SW480 (cell line): Measurements from ENCODE around the gene FBXW8.
"Not testable (repeated sequence)": the region's sequence is repeated elsewhere in the genome, so short reads cannot be mapped to it uniquely, and the experiment has no call there.

Source experiments
- DNase-seq: peaks from one replicate; pipeline ENCODE4 v3.0.0-alpha.2; 2016; ENCODE audit warnings: low spot score

FBXW8 gene

DNA sequence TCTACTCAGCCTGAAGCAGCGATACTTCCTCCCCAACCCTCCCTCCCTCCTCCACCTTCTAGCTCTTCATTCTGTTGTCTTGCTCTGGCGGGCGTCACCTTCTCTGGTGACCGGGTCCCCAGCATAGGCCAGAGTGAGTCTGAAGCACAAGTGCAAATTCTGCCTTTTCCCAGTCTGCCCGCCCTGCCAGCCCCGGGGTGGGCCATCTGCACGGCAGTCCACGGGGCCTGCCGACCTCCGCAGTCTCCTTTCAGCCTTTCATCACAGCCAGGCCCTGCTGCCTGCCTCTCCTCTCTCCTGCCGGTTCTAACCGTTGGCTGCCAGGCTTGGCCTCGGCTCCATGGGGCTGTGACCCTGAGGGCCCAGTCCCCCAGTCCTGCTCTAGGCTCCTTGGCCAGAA lies 129.7 kb downstream of the FBXW8 start:
- DNase-seq: no peak

DNA sequence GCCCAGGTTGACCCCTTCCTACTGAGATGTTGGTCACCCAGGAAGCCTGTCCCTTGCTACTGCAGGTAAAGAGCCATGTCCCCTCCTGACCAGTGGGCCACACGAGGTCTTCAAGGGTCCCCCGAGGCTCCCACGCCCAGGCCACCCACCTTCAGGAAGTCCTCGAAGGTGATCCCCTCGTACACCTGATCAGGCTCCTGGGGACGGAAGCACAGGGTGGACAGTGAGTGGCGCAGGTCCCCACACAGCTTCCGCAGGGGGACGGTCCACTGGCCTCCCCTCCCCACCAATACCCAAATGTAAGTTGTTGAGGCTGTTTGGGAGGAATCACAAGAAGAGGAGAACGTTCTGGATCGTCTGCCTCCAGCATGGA lies 131.0 kb downstream of the FBXW8 start:
- DNase-seq: no peak

DNA sequence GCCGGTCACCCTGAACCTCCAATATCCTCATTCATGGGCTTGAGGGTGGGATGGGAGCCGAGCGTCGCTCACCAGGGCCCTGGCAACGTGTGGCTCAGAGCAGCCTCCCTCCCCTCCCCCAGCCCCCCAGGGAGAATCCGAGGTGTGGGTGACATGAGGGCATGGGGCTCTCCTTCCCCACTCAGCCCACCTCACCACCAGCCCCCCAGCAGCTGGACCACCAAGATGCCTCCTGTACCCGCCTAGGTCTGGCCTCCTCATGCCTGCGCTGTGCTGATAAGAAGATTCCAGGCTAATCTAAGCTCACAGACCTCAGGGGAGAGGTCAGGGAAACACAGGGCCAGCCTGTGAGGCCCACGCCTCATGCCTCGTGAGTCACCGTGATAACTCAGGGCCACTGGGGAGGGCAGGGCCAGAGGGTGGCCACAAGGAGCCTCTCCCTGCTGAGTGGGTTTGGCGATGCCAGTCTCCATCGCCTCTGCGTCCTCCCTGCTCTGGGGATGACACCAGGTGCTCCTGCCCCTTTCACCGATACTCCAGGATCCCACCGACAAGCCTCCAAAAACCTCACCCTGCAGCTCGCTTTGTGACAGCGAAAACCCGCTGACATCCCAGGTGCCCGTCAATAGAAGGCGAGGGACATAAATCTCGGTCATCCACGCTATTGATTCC lies 131.6 kb downstream of the FBXW8 start:
- no peak for DNase-seq

DNA sequence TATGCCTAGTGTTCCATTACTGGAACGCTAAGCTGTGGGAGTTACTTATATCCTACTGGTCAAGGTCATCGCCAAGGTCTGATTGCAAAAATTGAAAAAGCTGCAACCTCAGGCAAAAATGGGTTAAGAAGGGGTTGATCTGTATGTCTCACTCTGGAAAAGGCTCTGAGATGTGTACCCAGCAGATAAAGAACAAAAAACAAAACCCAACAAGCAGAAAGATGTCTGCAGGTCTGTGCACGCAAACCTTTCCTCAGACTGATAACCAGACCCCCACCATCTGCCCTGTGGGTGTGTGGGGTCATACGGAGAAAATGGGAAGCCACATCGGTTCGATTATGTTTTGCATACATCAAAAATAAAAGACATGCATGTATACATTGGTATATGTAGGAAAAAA lies 132.1 kb downstream of the FBXW8 start:
- DNase-seq: no peak

DNA sequence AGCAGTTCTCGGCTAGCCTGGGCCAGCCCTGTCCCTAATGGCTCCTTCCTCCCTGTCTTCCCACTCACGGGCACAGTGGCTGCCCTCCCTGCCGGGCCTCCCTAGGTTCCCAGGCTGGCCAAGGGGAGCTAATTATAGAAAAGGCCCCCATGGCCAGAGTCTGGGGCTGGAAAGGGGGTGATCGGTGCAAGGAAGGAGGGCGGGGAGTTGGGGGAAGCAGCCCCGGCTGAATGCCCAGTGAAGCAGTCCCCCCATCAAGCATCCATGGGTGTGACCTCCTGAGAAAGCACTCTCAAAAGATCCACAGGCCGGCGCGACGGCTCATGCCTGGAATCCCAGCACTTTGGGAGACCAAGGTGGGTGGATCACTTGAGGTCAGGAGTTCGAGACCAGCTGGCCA lies 133.6 kb downstream of the FBXW8 start:
- DNase-seq: no peak

DNA sequence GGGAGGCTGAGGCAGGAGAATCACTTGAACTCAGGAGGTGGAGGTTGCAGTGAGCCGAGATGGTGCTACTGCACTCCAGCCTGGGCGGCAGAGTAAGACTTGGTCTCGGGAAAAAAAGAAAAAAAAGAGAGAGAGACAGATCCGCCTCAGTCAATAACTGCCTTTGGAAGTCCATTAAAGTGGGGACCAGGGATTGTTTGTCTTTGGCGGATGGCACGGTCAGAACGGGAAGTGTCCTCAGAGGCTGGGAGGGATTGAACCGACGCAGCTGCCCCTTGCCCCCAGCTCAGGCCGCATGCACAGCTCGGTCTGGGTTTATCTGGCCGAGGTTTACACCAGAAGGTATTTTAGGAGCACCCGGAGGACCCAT lies 134.0 kb downstream of the FBXW8 start:
- no peak for DNase-seq

DNA sequence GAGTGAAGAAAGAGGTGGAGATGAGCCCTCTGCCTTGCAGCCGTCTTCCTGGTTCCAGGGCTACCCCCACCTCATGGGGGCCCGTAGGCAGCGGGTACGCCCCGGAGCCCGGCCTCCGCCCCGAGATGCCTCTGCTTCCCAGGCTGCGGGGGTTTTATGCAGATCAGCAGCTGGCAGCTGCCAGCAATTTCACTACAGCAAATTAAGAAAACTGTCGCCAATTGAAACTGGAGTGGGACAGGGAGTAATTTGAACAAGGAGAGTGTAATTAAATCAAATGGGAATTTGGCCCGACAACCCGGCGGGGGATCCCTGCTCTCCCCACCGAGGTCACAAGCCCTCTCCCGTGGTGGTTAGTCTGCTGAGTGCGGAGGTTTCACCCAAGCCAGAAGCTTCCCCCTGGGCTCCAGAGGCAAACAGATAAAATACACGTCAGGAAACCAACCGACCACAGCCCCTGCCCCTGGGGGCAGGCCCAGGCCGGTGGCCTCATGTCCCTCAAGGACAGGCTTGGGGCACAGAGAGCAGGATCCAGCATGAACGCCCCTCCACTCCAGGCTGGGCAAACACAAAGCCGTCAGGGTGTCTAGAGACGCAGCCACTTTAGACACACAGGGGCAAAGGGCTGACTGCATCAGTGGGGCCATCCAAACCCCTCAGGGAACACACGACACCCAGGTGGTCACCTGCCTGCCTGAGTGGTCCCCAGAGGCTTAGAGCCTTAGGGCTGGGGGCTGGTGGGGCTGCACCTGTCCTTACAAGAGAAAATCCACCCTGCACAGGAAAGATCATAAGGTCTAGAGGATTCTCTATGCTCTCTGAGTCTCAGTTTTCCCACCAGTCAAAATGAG lies 134.6 kb downstream of the FBXW8 start:
- DNase-seq: no peak

DNA sequence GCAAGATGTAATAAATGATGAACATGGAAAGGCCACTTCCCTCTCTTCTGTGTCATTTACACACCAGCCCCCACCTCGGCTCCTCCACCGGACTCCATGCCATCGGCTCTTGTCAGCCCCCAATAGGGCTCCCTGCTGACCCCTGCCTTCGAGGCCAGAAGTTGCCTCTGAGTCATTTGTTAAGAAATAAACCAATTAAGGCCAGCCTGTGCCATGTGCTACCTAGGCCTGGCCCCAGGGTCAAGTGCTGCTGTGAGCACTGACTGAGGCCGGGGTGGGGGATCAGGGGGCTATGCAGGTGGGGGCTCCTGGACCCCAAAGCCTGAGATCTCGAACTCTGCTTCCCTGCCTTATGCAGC lies 135.2 kb downstream of the FBXW8 start:
- DNase-seq: no peak

DNA sequence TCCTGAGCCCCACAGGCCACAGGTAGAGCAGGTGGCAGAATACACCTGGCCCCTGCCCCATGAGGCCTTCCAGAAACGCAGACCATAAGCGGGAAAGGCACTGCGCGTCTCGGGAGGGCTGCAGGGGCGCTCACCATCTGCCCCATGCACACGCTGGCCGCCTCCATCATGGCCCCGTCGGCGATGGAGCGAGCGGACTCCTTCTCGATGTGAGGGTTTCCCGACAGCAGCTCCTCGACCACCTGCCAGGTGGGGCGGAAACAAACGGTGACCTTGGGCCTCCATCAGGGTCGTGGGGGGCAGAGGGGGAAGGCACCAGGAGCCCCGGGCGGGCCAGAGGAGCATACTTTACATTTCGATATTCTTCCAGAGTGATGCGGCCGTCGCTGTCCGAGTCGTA lies 135.7 kb downstream of the FBXW8 start:
- DNase-seq: no peak

DNA sequence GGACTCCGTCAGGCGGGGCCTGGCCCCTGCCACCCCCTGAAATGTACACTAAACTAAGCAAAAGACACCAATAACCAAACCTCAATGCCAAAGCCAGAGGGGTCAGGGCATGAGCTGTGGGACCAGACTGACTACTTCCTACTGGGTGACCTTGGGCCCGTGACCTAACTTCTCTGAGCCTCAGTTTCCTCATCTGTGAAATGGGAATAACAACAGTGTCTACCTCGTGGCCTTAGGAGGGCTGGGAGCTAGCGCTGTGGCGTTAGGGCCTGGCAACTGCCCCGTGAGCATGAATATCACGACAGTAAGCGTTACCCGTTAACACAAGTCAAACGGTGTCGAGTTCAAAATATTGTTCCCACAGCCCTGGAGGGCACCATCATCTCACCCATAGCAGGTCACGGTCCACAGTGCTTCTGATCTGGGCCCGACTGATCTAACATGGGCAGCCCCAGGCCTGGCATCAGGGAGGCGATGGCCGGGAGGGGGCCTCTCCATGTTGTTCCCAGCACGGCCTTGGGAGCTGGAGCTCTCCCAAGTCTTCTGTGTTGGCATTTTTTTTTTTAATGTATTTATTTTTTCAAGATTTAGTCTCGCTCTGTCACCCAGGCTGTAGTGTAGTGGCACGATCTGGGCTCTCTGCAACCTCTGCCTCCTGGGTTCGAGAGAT lies 136.2 kb downstream of the FBXW8 start:
- DNase-seq: no peak

DNA sequence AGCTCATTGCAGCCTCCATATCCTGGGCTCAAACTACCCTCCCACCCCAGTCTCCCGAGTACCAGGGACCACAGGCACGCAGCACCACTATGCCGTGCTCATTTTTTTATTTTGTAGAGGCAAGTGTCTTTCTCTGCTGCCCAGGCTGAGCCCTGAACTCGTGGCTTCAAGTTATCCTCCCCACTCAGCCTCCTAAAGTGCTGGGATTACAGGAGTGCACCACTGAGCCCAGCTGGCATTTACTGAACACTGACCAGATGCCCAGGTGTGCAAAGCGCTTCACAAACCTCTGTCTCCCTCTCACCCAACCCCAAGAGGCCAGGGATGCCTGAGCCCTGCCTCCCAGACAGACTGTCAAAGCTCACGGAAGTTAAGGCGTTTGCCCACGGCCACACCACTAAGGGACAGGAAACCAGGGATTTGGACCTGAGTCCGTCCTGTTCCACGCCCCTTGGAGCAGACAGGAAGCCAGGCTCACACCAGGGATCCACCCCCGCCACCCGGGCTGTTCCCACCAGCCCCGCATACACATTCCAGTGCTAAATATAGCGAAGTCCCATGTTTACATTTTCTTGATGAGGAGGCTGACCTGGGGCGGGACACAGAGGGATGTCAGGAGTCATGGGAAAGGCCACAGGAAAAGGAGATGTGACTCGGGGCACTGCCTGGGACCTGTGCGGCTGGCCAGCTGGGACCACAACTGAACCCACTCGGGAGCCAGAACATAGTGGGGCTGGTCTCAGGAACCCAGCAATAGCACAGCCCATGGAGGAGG lies 137.2 kb downstream of the FBXW8 start:
- DNase-seq: peak; percentile 47

DNA sequence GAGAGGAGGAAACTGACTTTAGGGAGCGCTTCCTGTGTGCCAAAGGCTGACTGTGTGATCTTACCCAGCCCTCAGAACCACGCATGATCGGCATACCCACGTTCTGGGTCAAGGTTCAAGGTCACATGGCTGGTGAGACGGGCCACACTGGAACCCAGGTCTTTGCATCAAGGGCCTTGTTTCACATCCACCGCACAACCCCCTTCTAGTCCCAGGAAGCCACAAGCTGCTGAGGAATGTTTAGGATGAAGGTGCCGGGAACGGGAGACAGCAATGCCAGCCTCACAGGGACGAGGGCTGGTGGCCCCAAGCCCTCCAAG lies 137.8 kb downstream of the FBXW8 start:
- DNase-seq: no peak

DNA sequence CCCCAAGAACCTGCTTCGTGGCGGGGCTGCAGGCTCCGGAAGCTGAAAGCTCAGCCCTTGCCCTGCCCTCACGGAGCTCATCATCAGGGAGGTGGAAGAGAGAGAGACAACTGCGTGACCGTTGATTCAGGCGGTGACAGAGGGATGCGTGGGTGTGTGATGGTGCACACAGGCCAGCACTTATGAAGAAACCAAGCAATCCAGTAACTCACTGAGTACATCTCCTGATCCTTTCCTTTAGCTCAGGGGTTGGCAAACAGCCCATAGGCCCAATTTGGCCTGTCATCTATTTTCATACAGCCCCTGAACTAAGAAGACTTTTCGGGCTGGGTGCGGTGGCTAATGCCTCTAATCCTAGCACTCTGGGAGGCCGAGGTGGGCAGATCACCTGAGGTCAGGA lies 138.5 kb downstream of the FBXW8 start:
- no peak for DNase-seq

DNA sequence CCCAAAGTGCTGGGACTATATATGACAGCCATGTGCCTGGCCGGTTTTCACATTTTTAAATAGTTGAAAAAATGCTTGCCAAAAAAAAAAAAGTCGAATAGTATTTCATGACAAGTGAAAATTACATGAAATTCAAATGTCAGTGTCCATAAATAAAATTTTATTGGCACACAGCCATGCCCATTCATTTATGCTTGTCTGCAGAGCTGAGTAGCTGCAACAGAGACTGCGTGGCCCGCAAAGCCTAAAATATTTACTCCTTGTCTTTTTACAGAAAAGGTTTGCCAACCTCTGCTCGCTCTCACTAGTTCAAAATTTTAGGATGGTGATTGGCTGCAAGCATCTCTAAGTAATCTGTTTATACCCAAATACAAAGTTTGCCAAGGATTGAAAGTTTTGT lies 139.3 kb downstream of the FBXW8 start:
- DNase-seq: no peak

DNA sequence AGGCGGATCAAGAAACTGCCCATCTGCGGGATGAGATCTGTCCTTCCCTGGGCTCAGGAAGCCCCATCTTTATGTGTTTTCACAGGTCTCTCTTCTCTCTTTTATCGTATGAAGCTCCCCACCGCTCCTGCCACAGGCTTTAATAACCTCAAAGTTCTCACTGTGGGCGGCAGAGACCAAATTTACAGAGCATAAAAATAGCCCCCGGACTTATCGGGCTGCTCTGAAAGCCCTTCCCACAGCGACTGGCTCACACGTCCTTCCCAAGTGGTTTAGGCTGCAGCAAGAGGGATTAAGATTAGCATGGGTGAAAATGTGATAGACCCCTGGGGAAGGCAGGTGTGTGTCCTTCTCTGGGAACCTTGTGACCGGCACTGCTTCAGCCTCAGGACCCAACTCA lies 140.6 kb downstream of the FBXW8 start:
- DNase-seq: no peak

DNA sequence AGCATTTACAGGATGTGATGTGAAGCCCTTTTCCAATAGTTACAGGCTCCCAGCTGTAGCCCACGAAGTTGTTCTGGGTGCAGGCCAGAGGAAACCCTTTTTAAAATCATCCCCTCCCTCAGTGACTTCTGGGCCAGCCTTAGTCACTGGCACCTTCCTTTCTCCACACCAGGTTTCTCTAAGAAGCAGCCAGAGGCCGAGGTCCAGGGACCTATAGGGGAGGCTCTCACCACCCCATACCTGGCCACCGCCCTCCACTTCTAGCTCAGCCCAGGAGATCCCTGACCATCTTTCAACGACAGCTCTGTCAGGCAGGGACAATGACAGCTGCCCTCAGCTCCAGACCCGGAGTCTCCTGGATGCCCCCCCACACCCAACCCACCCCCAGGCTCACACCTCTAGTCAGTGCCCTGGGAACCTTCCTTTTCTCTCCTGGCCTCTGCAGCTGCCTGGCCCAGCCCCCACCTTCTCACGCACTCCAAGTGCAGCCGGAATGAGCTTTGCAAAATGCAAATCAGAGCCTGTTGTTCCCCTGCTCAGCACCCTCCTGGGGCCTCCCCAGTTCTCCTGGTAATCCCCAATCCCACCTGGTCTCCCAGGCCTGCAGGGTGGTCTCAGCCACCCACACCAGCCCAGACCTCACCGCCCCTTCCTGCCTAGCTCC lies 141.8 kb downstream of the FBXW8 start:
- no peak for DNase-seq

DNA sequence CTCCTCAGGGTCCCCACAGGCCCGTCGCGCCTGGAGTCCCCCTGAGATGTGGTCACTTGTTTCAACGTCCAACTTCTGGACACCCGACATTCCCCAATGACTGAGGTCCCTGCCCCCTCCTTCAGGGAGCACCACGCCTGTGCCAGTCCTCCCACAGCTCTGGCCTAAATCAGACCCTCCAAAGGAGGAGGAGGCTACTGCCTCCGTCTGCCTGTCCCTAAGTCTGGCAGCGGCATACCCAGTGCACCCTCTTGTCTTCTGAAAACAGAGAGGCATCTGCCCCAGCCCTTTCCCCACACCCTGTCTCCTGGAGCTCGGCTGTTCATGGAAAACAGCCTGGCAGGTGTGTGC lies 142.3 kb downstream of the FBXW8 start:
- no peak for DNase-seq

DNA sequence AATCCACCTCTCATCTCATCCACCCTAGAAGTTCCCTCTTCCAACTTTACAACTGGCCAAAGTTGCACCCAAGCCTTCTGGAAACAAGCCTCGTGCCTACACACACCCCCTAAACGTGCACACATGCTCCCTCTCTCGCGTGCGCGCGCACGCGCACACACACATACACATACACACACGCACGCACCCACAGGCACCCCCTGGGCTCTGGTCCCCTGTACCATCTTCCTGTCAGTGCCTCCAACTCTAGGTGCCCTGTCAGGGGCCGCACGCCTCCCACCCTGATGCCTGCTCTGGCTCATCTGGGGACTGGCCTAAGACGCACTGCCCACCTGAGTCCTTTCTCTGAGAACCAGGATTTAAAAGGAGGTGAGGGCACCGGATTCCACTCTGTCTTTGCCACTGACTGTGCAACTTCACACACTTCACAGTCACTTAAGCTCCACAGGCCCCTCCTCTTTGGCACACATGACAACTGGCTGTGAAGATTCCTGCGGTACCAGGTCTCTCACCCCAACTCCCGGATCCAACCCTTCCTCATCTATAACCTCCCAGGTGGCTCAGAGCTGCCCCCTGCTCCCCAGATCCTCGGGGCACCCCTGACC lies 142.9 kb downstream of the FBXW8 start:
- DNase-seq: no peak

DNA sequence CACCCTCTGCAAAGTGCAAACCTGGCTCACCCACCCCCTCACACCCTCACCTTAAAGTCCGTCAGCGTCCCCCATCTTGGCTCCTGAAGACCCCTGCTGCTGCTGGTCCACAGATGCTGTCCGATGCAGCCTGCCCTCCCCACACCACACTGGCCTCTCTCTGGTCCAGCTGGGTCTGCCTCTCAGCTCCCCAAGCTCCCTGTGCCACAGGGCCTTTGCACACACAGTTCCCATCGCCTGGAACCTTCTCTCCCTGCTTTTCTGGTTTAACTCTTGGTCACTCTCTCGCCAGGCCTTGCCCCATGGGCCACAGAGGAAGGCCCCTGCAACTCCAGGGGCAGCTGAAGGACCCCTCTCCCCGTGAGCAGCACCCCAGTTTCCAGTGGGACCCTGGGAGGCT lies 143.5 kb downstream of the FBXW8 start:
- no peak for DNase-seq

DNA sequence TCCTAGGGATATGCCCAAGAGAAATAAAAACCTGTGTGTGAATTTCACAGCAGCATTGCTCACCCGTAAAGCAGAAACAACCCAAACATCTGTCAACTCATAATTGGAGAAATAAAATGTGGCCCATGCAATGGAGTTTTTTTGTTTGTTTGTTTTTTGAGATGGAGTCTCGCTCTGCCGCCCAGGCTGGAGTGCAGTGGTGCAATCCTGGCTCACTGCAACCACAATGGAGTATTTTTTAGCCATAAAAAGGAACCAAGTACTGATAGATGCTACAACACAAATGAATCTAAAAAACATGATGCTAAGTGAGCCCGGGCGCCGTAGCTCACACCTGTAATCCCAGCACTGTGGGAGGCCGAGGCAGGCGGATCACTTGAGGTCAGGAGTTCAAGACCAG lies 146.9 kb downstream of the FBXW8 start:
- DNase-seq: not testable (repeated sequence)

DNA sequence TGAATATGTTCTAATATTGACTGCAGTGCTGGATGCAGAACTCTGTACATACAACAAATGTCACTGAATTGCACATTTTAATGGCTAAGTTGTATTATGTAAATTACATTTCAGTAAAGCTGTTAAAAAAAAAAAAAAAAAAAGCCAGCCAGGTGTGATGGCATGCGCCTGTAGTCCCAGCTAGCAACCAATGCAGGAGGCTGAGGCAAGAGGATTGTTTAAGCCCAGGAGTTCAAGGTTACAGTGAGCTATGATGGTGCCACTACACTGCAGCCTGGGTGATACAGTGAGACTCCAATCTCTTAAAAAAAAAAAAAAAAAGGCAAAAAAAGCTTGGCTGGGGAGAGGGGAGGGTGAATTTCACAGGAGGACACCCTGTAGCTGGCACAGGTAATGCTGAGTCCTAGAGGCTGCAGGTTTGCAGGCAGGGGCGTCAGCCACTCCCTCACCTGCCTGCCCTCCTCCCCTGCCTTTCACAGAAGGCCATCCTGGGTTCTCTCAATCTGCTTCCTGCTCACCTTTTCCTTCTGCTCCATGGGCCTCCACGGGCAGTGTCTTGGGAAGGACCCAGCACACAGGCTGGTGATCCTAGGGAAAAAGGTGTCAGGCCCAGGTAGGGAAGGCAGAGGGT lies 147.8 kb downstream of the FBXW8 start:
- DNase-seq: no peak

DNA sequence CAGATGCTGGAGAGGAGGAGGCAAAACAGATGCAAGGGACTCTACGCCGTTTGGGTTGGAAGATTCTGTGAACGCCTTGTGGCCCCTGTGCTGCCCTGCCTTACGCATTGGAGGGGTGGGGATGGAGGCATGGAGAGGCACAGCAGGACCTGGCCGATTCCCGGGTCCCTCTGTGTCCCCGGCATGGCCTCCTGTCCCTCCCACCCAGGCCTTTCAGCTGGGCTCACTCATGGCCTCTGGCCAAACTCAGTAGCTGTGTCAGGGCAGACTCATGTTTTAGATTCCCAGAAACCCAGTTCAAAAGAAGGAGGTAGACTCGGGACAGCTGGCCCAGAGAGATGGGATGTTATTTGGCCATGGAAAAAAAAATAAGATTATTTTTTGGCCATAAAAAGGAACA lies 148.4 kb downstream of the FBXW8 start:
- no peak for DNase-seq
